HK-2 (cell line): ENCODE data around the gene MYLK2.

ENCODE experiments used
- DNase-seq: peaks from one replicate; pipeline ENCODE4 v3.0.0-alpha.2; 2018; ENCODE audit not compliant: unreplicated experiment

The MYLK2 gene

DNA sequence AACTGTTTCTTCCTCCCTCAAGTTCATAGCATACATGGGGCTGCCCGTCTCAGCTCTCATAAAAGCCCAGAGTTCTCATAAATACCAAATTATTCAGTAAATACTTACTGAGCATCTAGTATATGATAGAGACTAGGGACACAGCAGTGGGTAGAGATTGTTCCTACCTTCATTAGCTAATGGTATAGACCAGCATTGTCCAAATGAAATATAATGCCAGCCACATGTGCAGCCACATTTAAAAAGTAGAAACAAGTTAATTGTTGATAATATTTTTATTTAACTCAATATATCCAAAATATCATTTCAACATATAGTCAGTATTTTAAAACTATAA lies 52.4 kb downstream of the MYLK2 start:
- no peak for DNase-seq

DNA sequence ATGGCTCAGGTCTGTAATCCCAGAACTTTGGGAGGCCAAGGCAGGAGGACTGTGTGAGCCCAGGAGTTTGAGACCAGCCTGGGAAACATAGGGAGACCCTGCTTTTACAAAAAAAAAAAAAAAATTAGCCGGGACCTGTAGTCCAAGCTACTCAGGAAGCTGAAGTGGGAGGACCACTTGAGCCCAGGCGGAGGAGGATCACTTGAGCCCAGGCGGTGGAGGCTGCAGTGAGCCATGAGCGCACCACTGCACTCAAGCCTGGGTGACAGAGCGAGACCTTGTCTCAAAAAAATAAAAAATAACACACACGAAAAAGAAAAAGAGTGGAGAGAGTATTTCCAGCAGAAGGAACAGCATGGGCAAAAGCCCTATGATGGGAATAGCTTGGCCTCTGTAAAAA lies 53.2 kb downstream of the MYLK2 start:
- DNase-seq: no peak

- DNase-seq: no peak
Observed at GRCh38 chr20:31875671-31876070, 56.5 kb downstream of the MYLK2 start.

GRCh38 chr20:31877684-31878083 lies 58.5 kb downstream of the MYLK2 start:
- DNase-seq: no peak

DNA sequence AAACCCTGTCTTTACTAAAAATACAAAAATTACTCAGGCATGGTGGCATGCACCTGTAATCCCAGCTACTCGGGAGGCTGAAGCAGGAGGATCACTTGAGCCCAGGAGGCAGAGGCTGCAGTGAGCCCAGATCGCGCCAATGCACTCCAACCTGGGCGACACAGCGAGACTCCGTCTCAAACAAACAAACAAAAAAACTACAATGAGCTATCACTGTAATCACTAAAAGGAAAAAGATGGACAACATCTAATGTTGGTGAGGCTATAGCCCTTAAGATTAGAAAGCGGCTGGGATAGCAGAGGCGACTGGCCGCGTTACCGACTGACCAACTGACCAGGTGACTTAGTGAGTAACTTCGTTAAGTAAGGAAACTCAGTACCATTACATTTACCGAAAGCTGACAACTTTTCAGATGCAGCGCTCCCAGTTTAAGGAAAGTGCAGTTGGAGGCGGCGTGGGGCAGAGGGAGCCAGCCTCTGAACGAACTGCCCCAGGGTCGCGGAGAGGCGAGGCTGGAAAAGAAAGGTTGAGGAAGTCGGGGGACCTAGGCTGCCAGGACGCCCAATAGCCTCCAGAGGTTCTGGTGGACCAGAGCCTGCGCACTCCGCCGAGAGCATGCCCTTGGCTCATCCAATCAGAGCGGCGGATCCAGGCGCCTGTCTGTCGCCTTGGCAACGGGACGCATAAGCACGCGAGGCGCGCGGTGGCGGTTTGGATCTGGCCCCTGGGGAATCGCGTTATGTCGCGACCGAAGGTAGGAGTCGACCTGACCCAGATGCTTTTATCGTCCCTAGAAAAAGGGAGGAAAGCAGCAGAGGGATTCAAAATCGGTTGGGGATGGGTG lies 60.2 kb downstream of the MYLK2 start:
- DNase-seq: peak; percentile 96

- DNase-seq: no peak
Observed at GRCh38 chr20:31881945-31882344, 62.8 kb downstream of the MYLK2 start.

DNA sequence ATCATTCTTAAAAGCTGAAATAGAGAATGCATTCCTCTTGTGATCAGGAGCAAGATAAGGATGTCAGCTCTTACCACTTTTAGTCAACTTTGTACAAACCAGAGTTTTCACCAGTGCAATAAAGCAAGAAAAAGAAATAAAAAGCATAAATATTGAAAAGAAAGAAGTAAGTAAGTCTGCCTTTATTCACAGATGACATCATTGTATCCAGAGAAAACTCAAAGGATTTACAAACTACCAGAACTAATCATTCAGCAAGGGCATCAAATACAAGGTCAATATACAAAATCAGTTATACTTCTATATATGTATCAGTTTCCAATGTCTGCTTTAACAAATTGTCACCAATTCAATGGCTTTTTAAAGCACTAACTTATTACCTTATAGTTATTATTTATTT lies 64.7 kb downstream of the MYLK2 start:
- no peak for DNase-seq
